Activated CD8-positive, alpha-beta T cell treated with anti-CD3 and anti-CD28 coated beads for 36 hours (primary cell): ENCODE data around the gene OR9Q1. TPM values are rescaled to one million over a fixed set of nuclear protein-coding genes. Genes with fewer than 3 reads are reported as not detected.

ENCODE experiments used
- ATAC-seq: fragments of 200-7000 bp; cut with Tn5 transposase; one replicate; pipeline ENCODE4 v1.10.0; 2021; ENCODE audit warnings: mild to moderate bottlenecking, moderate library complexity
- CTCF ChIA-PET: fragments of 350-600 bp; sonication (Branson Sonifier 250); formaldehyde crosslinking; loops from one replicate; lab custom pipeline; 2021; ENCODE audit warnings: antibody characterized with exemption; lab: Charles Lee
- POLR2A ChIA-PET: fragments of 350-600 bp; sonication (Branson Sonifier 250); formaldehyde crosslinking; loops from one replicate; lab custom pipeline; 2021; ENCODE audit warnings: antibody characterized with exemption; lab: Charles Lee
- DNase-seq: peaks from one replicate; pipeline ENCODE4 v3.0.0-alpha.2; 2020
- H3K27ac Mint-ChIP-seq: one replicate; pipeline ENCODE4 v1.8.0; 2021; ENCODE audit warnings: mild to moderate bottlenecking, mixed read lengths
- H3K27me3 Mint-ChIP-seq: one replicate; pipeline ENCODE4 v1.8.0; 2021; ENCODE audit warnings: mixed read lengths
- H3K36me3 Mint-ChIP-seq: one replicate; pipeline ENCODE4 v1.8.0; 2021; ENCODE audit warnings: low read depth, mixed read lengths
- H3K4me1 Mint-ChIP-seq: one replicate; pipeline ENCODE4 v1.8.0; 2021; ENCODE audit warnings: low read depth, mixed read lengths
- H3K4me3 Mint-ChIP-seq: one replicate; pipeline ENCODE4 v1.8.0; 2021; ENCODE audit warnings: mild to moderate bottlenecking, moderate library complexity, mixed read lengths
- H3K9me3 Mint-ChIP-seq: one replicate; pipeline ENCODE4 v1.8.0; 2021; ENCODE audit warnings: mixed read lengths
- intact Hi-C: fragments of 100-400 bp; cut with micrococcal nuclease; formaldehyde crosslinking; loops from one replicate; pipeline ENCODE4 v1.10.0; 2022
- total RNA-seq, 2 experiments: library from RNA; stranded (reverse); gene quantifications; one replicate each; pipeline ENCODE4 v1.2.3, GENCODE V29; 2021
- TF ChIP-seq, protein P1 (sequence below): fragments of 200-600 bp; IDR thresholded peaks from one replicate; pipeline ENCODE4 v1.8.0; 2022; ENCODE audit warnings: antibody characterized with exemption, mild to moderate bottlenecking

Gene OR9Q1
- total RNA-seq, 2 experiments from 2014 or later, result not detected

DNA sequence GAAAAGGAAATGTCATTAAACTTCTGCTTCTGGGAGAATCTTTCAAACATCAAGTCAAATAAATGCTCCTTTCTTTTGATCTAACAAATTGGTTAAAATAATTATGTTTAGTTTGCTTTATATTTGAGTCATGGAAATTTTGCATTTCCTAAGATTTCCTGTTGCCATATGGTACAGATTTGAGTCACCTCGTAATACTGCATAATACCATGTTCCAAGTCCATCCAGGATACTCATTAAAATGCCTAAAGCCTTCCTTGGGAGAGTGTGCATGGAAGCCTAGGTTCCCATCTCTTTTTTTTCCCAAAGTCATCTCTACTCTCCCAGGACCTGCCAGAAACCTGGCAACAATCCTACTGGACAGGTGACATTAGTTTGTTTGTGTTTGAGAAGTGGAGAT, 97.4 kb downstream of the OR9Q1 start:
- Mint-ChIP-seq H3K4me1 (no peaks in the 10 kb centered on the region), H3K36me3 (no peaks in the 10 kb centered on the region), H3K4me3 (no peak overlapping the region), H3K27me3 (peaks cover 6% of the 10 kb centered on the region), H3K27ac (no peak overlapping the region), H3K9me3 (no peaks in the 10 kb centered on the region)
- CTCF ChIA-PET, result no interaction called here
- intact Hi-C loops, result no loop called here
- POLR2A ChIA-PET, result no interaction called here
- TF ChIP-seq, protein P1, sequence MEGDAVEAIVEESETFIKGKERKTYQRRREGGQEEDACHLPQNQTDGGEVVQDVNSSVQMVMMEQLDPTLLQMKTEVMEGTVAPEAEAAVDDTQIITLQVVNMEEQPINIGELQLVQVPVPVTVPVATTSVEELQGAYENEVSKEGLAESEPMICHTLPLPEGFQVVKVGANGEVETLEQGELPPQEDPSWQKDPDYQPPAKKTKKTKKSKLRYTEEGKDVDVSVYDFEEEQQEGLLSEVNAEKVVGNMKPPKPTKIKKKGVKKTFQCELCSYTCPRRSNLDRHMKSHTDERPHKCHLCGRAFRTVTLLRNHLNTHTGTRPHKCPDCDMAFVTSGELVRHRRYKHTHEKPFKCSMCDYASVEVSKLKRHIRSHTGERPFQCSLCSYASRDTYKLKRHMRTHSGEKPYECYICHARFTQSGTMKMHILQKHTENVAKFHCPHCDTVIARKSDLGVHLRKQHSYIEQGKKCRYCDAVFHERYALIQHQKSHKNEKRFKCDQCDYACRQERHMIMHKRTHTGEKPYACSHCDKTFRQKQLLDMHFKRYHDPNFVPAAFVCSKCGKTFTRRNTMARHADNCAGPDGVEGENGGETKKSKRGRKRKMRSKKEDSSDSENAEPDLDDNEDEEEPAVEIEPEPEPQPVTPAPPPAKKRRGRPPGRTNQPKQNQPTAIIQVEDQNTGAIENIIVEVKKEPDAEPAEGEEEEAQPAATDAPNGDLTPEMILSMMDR, result no peak
- no peak for DNase-seq
- ATAC-seq, result no peak

DNA sequence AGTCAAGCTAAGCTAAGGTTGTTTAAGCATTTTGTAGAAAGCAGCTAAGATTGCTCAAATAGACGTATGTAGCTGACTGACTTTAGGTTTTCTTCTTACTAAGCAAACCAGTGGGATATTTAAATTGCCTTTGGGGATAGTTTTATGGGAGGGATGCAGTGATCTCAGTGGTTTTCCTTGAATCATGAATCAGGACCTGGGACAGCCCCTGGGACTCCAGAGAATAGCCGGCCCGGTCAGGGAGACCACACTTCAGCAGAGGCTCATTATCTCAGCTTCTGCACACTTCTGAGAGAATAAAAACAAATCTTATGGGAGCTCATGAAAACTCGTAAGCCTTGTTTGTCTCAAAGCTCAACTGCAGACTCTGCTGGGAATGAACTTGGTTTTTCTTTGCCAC, 101.8 kb downstream of the OR9Q1 start, which contains the start of gene OR9I1:
Gene OR9I1 (minus strand): TSS at position 62 of the 400 bp plus-strand sequence. CDS start 6,086 bp downstream, outside the sequence.
- no peak for DNase-seq
- Mint-ChIP-seq H3K36me3 (no peaks in the 10 kb centered on the region), H3K4me1 (no peaks in the 10 kb centered on the region), H3K27ac (no peak within 1 kb of the TSS), H3K9me3 (no peaks in the 10 kb centered on the region), H3K27me3 (peaks cover 7% of the 10 kb centered on the region), H3K4me3 (no peak within 1 kb of the TSS)
- no peak for ATAC-seq
- TF ChIP-seq, protein P1, result no peak
- POLR2A ChIA-PET, result interaction anchor here (0.6 kb wide), 1 partner anchor 149 kb away, joined by 3 read pairs; no protein-coding TSS in a partner anchor
- intact Hi-C loops, result no loop called here
- CTCF ChIA-PET, result no interaction called here

DNA sequence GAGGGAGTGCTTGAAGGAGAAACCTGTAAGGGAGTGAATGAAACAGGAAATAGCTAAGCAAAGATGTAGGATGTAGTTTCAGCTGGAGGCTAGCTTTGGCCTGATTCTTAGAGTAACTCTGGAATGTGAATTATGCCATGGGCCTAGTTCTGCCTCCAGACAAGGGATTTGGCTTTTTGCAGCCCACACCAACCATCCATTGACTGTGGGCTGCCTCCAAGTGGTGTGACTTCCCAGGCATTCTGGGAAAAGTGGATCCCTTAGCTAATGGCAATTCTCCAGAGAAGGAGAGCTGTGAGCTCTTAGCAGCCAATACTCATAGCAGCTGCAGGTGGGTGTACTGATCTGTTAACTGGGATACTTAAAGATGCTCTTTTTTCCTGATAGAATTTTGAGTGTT, 103.7 kb downstream of the OR9Q1 start:
- POLR2A ChIA-PET, result no interaction called here
- intact Hi-C loops, result no loop called here
- no peak overlapping the region for H3K4me3 Mint-ChIP-seq
- no peak overlapping the region for H3K27ac Mint-ChIP-seq
- H3K4me1 Mint-ChIP-seq, result no peaks in the 10 kb centered on the region
- CTCF ChIA-PET, result no interaction called here
- ATAC-seq (no peak), DNase-seq (no peak)
- TF ChIP-seq, protein P1, result no peak
- H3K36me3 Mint-ChIP-seq, result no peaks in the 10 kb centered on the region
- no peaks in the 10 kb centered on the region for H3K9me3 Mint-ChIP-seq
- peaks cover 7% of the 10 kb centered on the region for H3K27me3 Mint-ChIP-seq

DNA sequence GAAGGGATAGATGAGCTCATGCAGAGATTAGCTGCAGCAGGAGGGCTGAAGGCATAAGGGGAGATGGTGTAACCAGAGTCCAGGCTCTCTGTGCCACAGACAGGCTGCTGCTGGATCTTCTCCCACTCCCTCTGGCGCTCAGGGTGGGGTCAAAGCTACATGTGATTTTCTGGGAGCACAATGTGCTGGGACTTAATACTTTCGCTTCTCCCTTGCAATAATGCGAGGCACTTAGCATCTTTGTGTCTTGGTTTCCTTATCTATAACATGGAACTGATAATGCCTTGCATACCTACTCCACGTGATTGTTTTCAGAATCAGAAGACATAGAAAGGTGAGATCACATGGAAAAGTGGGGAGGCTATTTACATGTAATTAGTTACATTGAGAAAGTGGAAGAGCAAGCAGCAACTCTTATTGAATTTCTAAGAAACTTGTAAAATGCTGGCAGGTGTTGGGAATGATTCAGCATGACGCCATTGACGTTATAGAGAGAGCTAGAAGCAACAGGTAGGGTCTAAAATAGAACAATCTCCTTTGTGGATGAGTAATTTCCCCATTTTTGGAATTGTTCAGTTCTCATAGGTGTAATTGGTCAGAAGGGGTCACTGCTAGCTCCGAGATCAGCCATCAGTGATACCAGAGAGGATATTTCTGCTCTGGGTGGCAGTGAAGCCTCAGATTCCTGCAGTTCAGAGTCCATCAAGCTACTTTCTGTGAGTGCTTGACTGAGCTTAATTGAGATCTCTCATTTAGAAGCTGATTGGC, 109.8 kb downstream of the OR9Q1 start:
- intact Hi-C loops, result no loop called here
- Mint-ChIP-seq H3K4me3 (no peak overlapping the region), H3K27ac (no peak overlapping the region), H3K27me3 (no peaks in the 10 kb centered on the region), H3K4me1 (no peaks in the 10 kb centered on the region), H3K9me3 (no peaks in the 10 kb centered on the region), H3K36me3 (no peaks in the 10 kb centered on the region)
- DNase-seq, result no peak
- no peak for ATAC-seq
- TF ChIP-seq, protein P1, result no peak
- ChIA-PET CTCF (no interaction called here), POLR2A (no interaction called here)

DNA sequence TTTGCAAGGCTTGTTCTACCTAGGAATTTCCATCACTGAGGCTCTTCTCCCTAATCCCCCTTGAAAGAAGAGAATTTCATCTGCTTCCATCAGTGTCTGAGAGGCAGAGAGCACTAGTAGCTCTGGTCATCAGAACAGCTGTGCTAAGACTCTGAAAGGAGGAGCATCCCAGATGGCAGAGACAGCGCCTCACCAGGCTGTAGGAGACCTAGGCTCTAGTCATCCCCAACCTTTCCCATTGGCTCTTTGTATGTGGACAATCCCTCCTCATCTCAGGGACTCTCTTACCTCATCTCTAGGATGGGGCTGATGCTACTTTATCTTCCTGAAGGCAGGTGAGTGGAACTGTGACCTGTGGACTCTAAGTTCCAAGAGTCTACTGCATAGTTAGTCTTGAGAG, 110.5 kb downstream of the OR9Q1 start:
- Mint-ChIP-seq H3K4me3 (no peak overlapping the region), H3K36me3 (no peaks in the 10 kb centered on the region), H3K27me3 (peaks cover 2% of the 10 kb centered on the region), H3K4me1 (no peaks in the 10 kb centered on the region), H3K27ac (no peak overlapping the region), H3K9me3 (no peaks in the 10 kb centered on the region)
- intact Hi-C loops, result no loop called here
- CTCF ChIA-PET, result no interaction called here
- DNase-seq (no peak), ATAC-seq (no peak)
- POLR2A ChIA-PET, result no interaction called here
- TF ChIP-seq, protein P1, result no peak
